ENCODE results near the gene GUCY2F. TPM values are rescaled to one million over a fixed set of nuclear protein-coding genes. Genes with fewer than 3 reads are reported as not detected.

Gene GUCY2F
- polyA plus RNA-seq, 2 of the 4 experiments (the other 2 are of a cell fraction): not detected

GRCh38 chrX:109378281-109378680 is 103.6 kb downstream of the GUCY2F start:
- Histone ChIP-seq H3K4me3 (no peak overlapping the region), H3K9me3 (no peaks in the 10 kb centered on the region), H3K27ac (no peak overlapping the region), H3K4me1 (no peaks in the 10 kb centered on the region), H3K4me2 (no peak overlapping the region)
- 0% methylated on average over 1 of the region's 1 CpG for WGBS (ENCODE audit: missing lambda C conversion rate)
- CTCF ChIA-PET: no interaction called here
- POLR2A ChIA-PET: no interaction called here
- no peak for FAIRE-seq
- ATAC-seq: no peak
- no peak for DNase-seq (ENCODE audit: low read depth in 1 of 2, low spot score in 1 of 2)
- no peak for TF ChIP-seq USF2 (IDR thresholded peaks at IDR 0.05)
- TF ChIP-seq TP53 (CRISPR knock-in tag; IDR thresholded peaks at IDR 0.05): no peak
- TF ChIP-seq KDM5A (IDR thresholded peaks at IDR 0.05): no peak
- no peak for TF ChIP-seq GATA3 (IDR thresholded peaks at IDR 0.05; ENCODE audit: borderline replicate concordance)
- no peak for TF ChIP-seq BHLHE40 (IDR thresholded peaks at IDR 0.05; ENCODE audit: low read depth, low read length)
- TF ChIP-seq CHD2 (IDR thresholded peaks at IDR 0.05; ENCODE audit: low read length, partially characterized antibody): no peak
- TF ChIP-seq RNF2 (IDR thresholded peaks at IDR 0.05; ENCODE audit: borderline replicate concordance, low read depth): no peak
- no peak for TF ChIP-seq PHF8 (IDR thresholded peaks at IDR 0.05; ENCODE audit: borderline replicate concordance, low read depth)
- no peak for TF ChIP-seq MYC (IDR thresholded peaks at IDR 0.05; ENCODE audit: borderline replicate concordance, low read length)
- no peak for TF ChIP-seq MAZ (IDR thresholded peaks at IDR 0.05; ENCODE audit: borderline replicate concordance, low read depth, low read length)
- no peak for TF ChIP-seq FOSL2 (IDR thresholded peaks at IDR 0.05)
- TF ChIP-seq FOSL2 (CRISPR knock-in tag; IDR thresholded peaks at IDR 0.05): no peak
- no peak for TF ChIP-seq MAX (IDR thresholded peaks at IDR 0.05)
- no peak for TF ChIP-seq HOXA7 (CRISPR knock-in tag; IDR thresholded peaks at IDR 0.05)
- TF ChIP-seq ZC3H11A (IDR thresholded peaks at IDR 0.05): no peak
- TF ChIP-seq REST (IDR thresholded peaks at IDR 0.05): no peak
- no peak for TF ChIP-seq CBX8 (IDR thresholded peaks at IDR 0.05)
- no peak for TF ChIP-seq JUNB (IDR thresholded peaks at IDR 0.05)
- no peak for TF ChIP-seq EP300 (IDR thresholded peaks at IDR 0.05)
- TF ChIP-seq E2F6 (IDR thresholded peaks at IDR 0.05; ENCODE audit: borderline replicate concordance, low read depth): no peak

GRCh38 chrX:109374262-109374960 is 107.5 kb downstream of the GUCY2F start:
- ATAC-seq (no peak), DNase-seq (ENCODE audit: low read depth in 1 of 2, low spot score in 1 of 2) (no peak), FAIRE-seq (no peak)
- Histone ChIP-seq H3K4me3 (no peak overlapping the region), H3K27ac (no peak overlapping the region), H3K4me2 (no peak overlapping the region), H3K4me1 (no peaks in the 10 kb centered on the region), H3K9me3 (no peaks in the 10 kb centered on the region)
- 52% methylated on average over 1 of the region's 1 CpG for WGBS (ENCODE audit: missing lambda C conversion rate)
- ChIA-PET CTCF (no interaction called here), POLR2A (no interaction called here)
- TF ChIP-seq CHD4 (IDR thresholded peaks at IDR 0.05; ENCODE audit: borderline replicate concordance) (no peak), ESRRA (IDR thresholded peaks at IDR 0.05; ENCODE audit: borderline replicate concordance, low read length) (no peak), EP300 (IDR thresholded peaks at IDR 0.05) (no peak), POLR2AphosphoS2 (conservative IDR thresholded peaks at IDR 0.05; ENCODE audit: low read length) (no peak), ZSCAN20 (CRISPR knock-in tag; IDR thresholded peaks at IDR 0.05) (no peak), JUN (IDR thresholded peaks at IDR 0.05) (no peak), PBX3 (IDR thresholded peaks at IDR 0.05) (no peak), E2F6 (IDR thresholded peaks at IDR 0.05; ENCODE audit: borderline replicate concordance, low read depth) (no peak), RAD21 (conservative IDR thresholded peaks at IDR 0.05 in 1 of 2, IDR thresholded peaks at IDR 0.05 in 1 of 2) (no peak), REST (IDR thresholded peaks at IDR 0.05) (no peak)

Measured in A549 (cell line).